Activated T-helper 1 cell treated with anti-CD3 and anti-CD28 coated beads, Interleukin-12 subunit alpha, Interleukin-12 subunit beta, Interleukin-2, Interleukin-4 antibody, amounts not matched to agents 30 ng/mL and 10 ng/mL and 1 ng/mL, durations not matched to agents 14 hours and 24 hours and 36 hours (primary cell): ENCODE results near the gene PUM2. TPM values are rescaled to one million over a fixed set of nuclear protein-coding genes. Genes with fewer than 3 reads are reported as not detected.
A peak's percentile ranks its signal among the peaks of the same experiment; 100 is the strongest.

Source experiments
- DNase-seq: peaks from one replicate; pipeline ENCODE4 v3.0.0; 2021; ENCODE audit warnings: low spot score
- H3K27ac Mint-ChIP-seq: one replicate; pipeline ENCODE4 v1.8.0; 2021; ENCODE audit warnings: mild to moderate bottlenecking, mixed read lengths
- H3K27me3 Mint-ChIP-seq: one replicate; pipeline ENCODE4 v1.8.0; 2022; ENCODE audit warnings: mild to moderate bottlenecking, moderate library complexity, mixed read lengths; ENCODE audit not compliant: insufficient read depth
- H3K36me3 Mint-ChIP-seq: one replicate; pipeline ENCODE4 v1.8.0; 2021; ENCODE audit warnings: low read depth, mixed read lengths
- H3K4me1 Mint-ChIP-seq: one replicate; pipeline ENCODE4 v1.8.0; 2021; ENCODE audit warnings: low read depth, mixed read lengths
- H3K4me3 Mint-ChIP-seq: one replicate; pipeline ENCODE4 v1.8.0; 2021; ENCODE audit warnings: mild to moderate bottlenecking, moderate library complexity, mixed read lengths
- H3K9me3 Mint-ChIP-seq: one replicate; pipeline ENCODE4 v1.8.0; 2021; ENCODE audit warnings: mixed read lengths
- intact Hi-C: fragments of 100-400 bp; cut with micrococcal nuclease; formaldehyde crosslinking; loops from one replicate; pipeline ENCODE4 v1.15.1; 2024
- total RNA-seq: library from RNA; stranded (reverse); gene quantifications from 2 replicates; pipeline ENCODE4 v1.2.3, GENCODE V29; 2022

Gene PUM2
- total RNA-seq, 1 donor from 2014 or later, result 125 TPM

DNA sequence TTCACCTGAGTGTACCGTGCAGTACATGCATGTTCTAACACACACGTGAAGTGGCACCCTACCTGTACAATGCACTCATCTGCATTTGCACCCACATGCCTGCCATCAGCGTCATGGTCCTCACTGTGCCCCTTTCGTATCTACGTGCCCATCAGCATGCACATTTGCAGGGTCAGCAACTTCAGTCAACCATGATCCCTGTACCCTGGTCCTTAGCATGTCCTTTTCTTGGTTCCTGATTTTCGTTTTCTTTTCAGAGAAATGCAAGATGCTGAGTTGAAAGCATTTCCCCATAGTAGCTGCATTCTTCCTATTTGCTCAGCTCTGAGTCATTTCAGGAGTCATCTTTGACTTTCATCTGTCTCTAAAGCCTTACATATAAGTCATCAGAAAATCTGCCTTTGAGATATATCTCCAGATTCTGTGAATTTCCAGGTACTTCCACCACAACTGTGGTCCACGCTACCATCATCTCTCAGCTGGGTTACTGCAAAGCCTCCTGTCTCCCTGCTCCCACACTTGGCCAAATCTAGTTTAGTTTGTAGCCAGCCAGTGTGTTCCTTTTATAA is 14.7 kb upstream of the PUM2 start:
- Mint-ChIP-seq H3K4me3 (peak overlapping the region; percentile 2), H3K27me3 (no peaks in the 10 kb centered on the region), H3K27ac (peak overlapping the region; percentile 77), H3K36me3 (peaks cover 17% of the 10 kb centered on the region), H3K9me3 (peaks cover 31% of the 10 kb centered on the region), H3K4me1 (peaks cover 37% of the 10 kb centered on the region)
- peak; percentile 67 for DNase-seq
- intact Hi-C loops, result loop anchor here (1.0 to 10.0 kb wide), 9 partner anchors 14 to 1018 kb away; partner anchors contain the start of genes HS1BP3, RHOB and TTC32

DNA sequence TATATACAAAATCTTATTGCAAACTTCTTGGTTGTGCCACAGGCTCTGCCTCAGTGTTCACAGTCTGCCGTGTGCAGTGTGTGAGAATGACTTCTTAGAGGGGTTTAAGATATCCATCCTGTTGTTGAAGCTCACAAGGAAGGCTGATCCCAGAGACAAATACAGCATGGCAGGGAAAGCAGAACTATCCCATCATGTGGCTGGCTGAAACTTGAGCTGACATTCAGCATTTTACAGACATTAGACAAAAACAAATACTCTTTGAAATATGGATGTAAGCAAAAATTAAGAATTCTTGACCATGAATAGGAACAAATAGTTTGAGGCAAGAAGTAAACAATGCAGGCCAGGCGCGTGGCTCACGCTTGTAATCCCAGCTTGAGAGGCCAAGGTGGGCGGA is 12.9 kb upstream of the PUM2 start:
- Mint-ChIP-seq H3K4me1 (peaks cover 37% of the 10 kb centered on the region), H3K27me3 (no peaks in the 10 kb centered on the region), H3K4me3 (no peak overlapping the region), H3K27ac (no peak overlapping the region), H3K9me3 (peaks cover 18% of the 10 kb centered on the region), H3K36me3 (peaks cover 9% of the 10 kb centered on the region)
- intact Hi-C loops, result loop anchor here (10.0 kb wide), 1 partner anchor 211 kb away; no protein-coding TSS in a partner anchor
- no peak for DNase-seq

DNA sequence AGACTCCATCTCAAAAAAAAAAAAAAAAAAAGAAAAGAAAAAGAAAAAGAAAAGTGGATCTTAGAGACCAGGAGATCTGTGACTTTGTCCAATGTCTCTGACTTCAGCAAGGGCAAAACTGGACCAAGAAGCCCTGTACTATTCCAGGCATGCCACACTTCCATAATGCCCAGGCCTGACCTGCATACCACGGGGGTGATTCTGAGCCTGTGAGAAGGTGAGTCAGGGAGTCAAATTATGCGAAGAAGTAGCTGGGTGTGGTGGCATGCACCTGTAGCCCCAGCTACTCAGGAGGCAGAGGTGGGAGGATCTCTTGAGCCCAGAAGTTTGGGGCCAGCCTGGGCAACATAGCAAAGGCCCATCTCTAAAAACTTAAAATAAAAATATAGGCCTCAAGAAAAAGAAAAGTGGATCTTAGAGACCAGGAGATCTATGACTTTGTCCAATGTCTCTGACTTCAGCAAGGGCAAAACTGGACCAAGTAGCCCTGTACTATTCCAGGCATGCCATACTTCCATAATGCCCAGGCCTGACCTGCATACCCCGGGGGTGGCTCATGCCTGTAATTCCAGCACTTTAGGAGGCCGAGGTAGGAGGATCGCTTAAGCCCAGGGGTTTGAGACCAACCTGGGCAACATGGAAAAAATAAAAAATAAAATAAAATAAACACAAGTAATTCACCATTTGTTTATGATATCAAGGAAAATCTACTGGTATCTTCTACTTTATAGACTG is 12.2 kb upstream of the PUM2 start:
- Mint-ChIP-seq H3K9me3 (peaks cover 11% of the 10 kb centered on the region), H3K27me3 (no peaks in the 10 kb centered on the region), H3K36me3 (peaks cover 6% of the 10 kb centered on the region), H3K4me1 (peaks cover 41% of the 10 kb centered on the region), H3K27ac (peak overlapping the region; percentile 30), H3K4me3 (no peak overlapping the region)
- no peak for DNase-seq
- intact Hi-C loops, result loop anchor here (10.0 kb wide), 1 partner anchor 212 kb away; no protein-coding TSS in a partner anchor

- DNase-seq, result no peak
- Mint-ChIP-seq H3K27me3 (no peaks in the 10 kb centered on the region), H3K36me3 (peaks cover 3% of the 10 kb centered on the region), H3K4me3 (no peak overlapping the region), H3K9me3 (peaks cover 2% of the 10 kb centered on the region), H3K27ac (no peak overlapping the region), H3K4me1 (peaks cover 33% of the 10 kb centered on the region)
- intact Hi-C loops, result loop anchor here (10.0 kb wide), 1 partner anchor 213 kb away; no protein-coding TSS in a partner anchor
Measured at GRCh38 chr2:20361893-20362292, 11.2 kb upstream of the PUM2 start.

DNA sequence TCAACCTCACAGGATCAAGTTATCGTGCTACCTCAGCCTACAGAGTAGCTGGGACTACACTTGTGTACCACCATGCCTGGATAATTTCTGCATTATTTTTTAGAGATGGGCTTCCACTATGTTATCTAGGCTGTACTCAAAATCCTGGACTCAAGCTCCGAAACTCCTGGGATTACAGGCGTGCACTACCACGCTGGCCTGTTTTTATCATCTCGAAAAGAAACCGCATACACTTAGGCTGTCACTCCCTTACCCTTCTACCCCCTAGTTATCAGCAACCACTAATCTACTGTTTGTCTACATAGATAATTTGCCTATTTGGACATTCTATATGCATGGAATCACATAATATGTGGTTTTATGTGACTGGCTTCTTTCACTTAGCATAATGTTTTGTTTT is 8.5 kb upstream of the PUM2 start:
- H3K4me1 Mint-ChIP-seq, result peaks cover 6% of the 10 kb centered on the region
- DNase-seq, result no peak
- no peak overlapping the region for H3K27ac Mint-ChIP-seq
- intact Hi-C loops, result no loop called here
- H3K4me3 Mint-ChIP-seq, result no peak overlapping the region
- no peaks in the 10 kb centered on the region for H3K9me3 Mint-ChIP-seq
- H3K36me3 Mint-ChIP-seq, result peaks cover 3% of the 10 kb centered on the region
- no peaks in the 10 kb centered on the region for H3K27me3 Mint-ChIP-seq

GRCh38 chr2:20357638-20358389 is 7.2 kb upstream of the PUM2 start:
- no peaks in the 10 kb centered on the region for H3K9me3 Mint-ChIP-seq

DNA sequence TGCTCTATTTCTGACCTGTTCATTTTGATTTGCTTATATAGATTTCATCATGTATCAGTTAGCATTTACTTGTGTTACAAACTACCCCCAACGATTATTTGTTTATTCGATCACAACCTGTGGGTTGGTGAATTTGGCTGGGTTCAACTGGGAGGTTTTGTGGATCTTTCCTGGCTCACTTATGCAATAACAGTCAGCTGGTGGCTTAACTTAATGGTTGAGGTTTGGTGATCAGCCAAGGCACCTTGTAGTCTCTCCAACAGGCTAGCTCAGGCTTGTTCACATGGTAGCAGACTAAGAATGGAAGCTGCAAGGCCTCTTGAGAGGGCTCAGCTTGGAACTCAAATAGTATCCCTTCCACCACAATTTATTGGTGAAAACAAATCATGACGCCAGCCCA is 5.4 kb upstream of the PUM2 start:
- Mint-ChIP-seq H3K9me3 (no peaks in the 10 kb centered on the region), H3K27me3 (no peaks in the 10 kb centered on the region), H3K36me3 (no peaks in the 10 kb centered on the region), H3K4me1 (peaks cover 6% of the 10 kb centered on the region), H3K4me3 (no peak overlapping the region), H3K27ac (no peak overlapping the region)
- intact Hi-C loops, result no loop called here
- no peak for DNase-seq

More at GRCh38 chr2:20357638-20358389, 7.2 kb upstream of the PUM2 start:
- Mint-ChIP-seq H3K27me3 (no peaks in the 10 kb centered on the region), H3K27ac (no peak overlapping the region), H3K4me1 (peaks cover 6% of the 10 kb centered on the region), H3K4me3 (no peak overlapping the region), H3K36me3 (peaks cover 1% of the 10 kb centered on the region)
- no peak for DNase-seq
- intact Hi-C loops, result no loop called here

DNA sequence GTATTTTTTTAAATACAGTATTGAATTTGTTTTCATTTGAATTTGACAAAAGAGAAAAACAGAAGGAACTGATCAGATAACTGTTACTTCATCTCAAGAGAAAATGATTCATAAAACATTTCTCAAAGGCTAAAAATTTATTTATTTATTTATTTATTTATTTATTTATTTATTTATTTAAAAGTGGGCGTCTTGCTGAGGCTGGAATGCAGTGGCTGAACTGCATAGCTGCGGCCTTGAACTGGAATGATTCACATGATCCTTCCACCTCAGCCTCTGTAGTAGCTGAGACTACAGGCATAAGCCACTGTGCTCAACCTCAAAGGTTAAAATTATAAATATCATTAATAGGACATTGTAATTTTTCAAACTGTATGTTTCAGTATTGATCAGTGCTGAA is 4.5 kb upstream of the PUM2 start:
- Mint-ChIP-seq H3K27me3 (no peaks in the 10 kb centered on the region), H3K4me3 (no peak overlapping the region), H3K27ac (no peak overlapping the region), H3K4me1 (peaks cover 6% of the 10 kb centered on the region), H3K9me3 (no peaks in the 10 kb centered on the region), H3K36me3 (no peaks in the 10 kb centered on the region)
- intact Hi-C loops, result no loop called here
- no peak for DNase-seq

- H3K36me3 Mint-ChIP-seq, result peaks cover 13% of the 10 kb centered on the region
- no peaks in the 10 kb centered on the region for H3K27me3 Mint-ChIP-seq
- no peak overlapping the region for H3K4me3 Mint-ChIP-seq
- H3K9me3 Mint-ChIP-seq, result no peaks in the 10 kb centered on the region
- peaks cover 21% of the 10 kb centered on the region for H3K4me1 Mint-ChIP-seq
- DNase-seq, result no peak
- intact Hi-C loops, result loop anchor here (5.0 kb wide), 4 partner anchors 361 to 1791 kb away; partner anchors contain the start of genes LDAH, RDH14 and WDR35
- H3K27ac Mint-ChIP-seq, result no peak overlapping the region
Measured at GRCh38 chr2:20353241-20353992, 2.8 kb upstream of the PUM2 start.

DNA sequence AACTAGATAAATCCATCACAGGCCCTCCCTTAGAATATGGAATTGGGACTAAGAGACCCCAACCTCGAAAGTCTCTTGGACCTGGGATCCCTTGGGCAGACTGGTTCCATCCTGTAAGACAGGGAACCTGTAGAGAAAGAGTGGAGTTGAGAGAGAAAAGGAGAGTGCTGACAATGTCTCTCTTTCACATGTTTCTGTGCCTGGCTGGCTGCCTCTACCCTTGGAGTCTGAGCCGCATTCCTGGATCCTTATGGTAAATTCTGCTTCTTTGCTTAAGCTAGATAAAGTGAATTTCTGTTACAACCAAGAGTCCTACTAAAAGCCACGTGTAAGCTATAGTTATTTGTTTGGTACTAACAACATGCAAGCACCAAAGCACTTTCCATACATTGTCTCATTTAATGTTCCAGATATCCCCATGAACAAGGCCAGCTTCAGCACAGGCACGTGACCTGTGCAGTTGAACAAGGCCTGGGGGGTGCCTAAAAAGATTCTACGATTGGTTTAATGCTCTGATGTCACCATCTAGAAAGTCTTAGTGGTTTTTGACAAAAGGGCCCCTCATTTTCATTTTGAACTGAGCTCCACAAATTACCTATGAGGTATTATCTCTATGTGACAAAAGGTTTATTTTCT is 2.1 kb upstream of the PUM2 start:
- H3K4me1 Mint-ChIP-seq, result peaks cover 19% of the 10 kb centered on the region
- peaks cover 17% of the 10 kb centered on the region for H3K36me3 Mint-ChIP-seq
- intact Hi-C loops, result loop anchor here (5.0 kb wide), 4 partner anchors 360 to 1790 kb away; partner anchors contain the start of genes LDAH, RDH14 and WDR35
- H3K9me3 Mint-ChIP-seq, result no peaks in the 10 kb centered on the region
- no peak overlapping the region for H3K4me3 Mint-ChIP-seq
- DNase-seq, result no peak
- no peaks in the 10 kb centered on the region for H3K27me3 Mint-ChIP-seq
- no peak overlapping the region for H3K27ac Mint-ChIP-seq

DNA sequence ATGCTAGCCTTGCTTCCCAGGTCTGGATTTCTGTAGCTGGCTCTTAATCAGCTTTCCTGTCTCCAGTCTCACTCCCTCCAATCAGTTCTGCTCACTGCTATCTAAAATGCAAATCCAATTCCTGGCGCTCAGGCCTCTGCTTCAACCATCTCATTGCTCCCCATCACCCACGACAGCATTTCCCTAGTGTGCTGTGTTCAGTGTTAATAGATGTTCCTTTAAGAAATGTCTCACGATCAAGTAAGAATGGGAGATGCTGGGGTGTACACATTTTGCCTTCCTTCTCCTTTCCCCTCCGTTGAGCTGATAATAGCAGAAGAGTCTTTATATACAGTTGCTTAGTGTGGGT is 1.6 kb upstream of the PUM2 start:
- Mint-ChIP-seq H3K4me3 (no peak overlapping the region), H3K36me3 (peaks cover 18% of the 10 kb centered on the region), H3K27ac (no peak overlapping the region), H3K9me3 (no peaks in the 10 kb centered on the region), H3K27me3 (no peaks in the 10 kb centered on the region), H3K4me1 (peaks cover 23% of the 10 kb centered on the region)
- DNase-seq, result no peak
- intact Hi-C loops, result loop anchor here (5.0 kb wide), 4 partner anchors 360 to 1790 kb away; partner anchors contain the start of genes LDAH, RDH14 and WDR35
